NCI-H146 (cell line): ENCODE data around the gene HSD11B2.

ENCODE experiments used
- DNase-seq: peaks from one replicate; lab custom pipeline; 2025; lab: John Stamatoyannopoulos, UW

Gene HSD11B2

GRCh38 chr16:67435758-67436164 lies 4.8 kb downstream of the HSD11B2 start:
- DNase-seq, result no peak

- DNase-seq, result no peak
Observed at GRCh38 chr16:67436640-67437193, 5.8 kb downstream of the HSD11B2 start.

- DNase-seq, result no peak
Observed at GRCh38 chr16:67437513-67437912, 6.6 kb downstream of the HSD11B2 start.

GRCh38 chr16:67438098-67438791 lies 7.3 kb downstream of the HSD11B2 start:
- DNase-seq, result no peak

GRCh38 chr16:67438824-67439393 lies 8.0 kb downstream of the HSD11B2 start:
- DNase-seq, result no peak

GRCh38 chr16:67441271-67441753 lies 10.4 kb downstream of the HSD11B2 start:
- DNase-seq, result no peak

GRCh38 chr16:67441907-67442306 lies 11.0 kb downstream of the HSD11B2 start:
- DNase-seq, result no peak

- no peak for DNase-seq
Observed at GRCh38 chr16:67442581-67443255, 11.8 kb downstream of the HSD11B2 start.

GRCh38 chr16:67443265-67443664 lies 12.3 kb downstream of the HSD11B2 start:
- no peak for DNase-seq

GRCh38 chr16:67444259-67445125 lies 13.6 kb downstream of the HSD11B2 start:
- no peak for DNase-seq

- no peak for DNase-seq
Observed at GRCh38 chr16:67445126-67445426, 14.2 kb downstream of the HSD11B2 start.

- no peak for DNase-seq
Observed at GRCh38 chr16:67445441-67445912, 14.6 kb downstream of the HSD11B2 start.

GRCh38 chr16:67445913-67446907 lies 15.3 kb downstream of the HSD11B2 start:
- DNase-seq, result no peak

GRCh38 chr16:67446968-67447507 lies 16.1 kb downstream of the HSD11B2 start:
- no peak for DNase-seq

- no peak for DNase-seq
Observed at GRCh38 chr16:67447508-67448076, 16.7 kb downstream of the HSD11B2 start.

GRCh38 chr16:67448580-67448979 lies 17.7 kb downstream of the HSD11B2 start:
- no peak for DNase-seq

- no peak for DNase-seq
Observed at GRCh38 chr16:67449336-67449735, 18.4 kb downstream of the HSD11B2 start.

GRCh38 chr16:67449739-67450138 lies 18.8 kb downstream of the HSD11B2 start:
- DNase-seq, result no peak

GRCh38 chr16:67451061-67451703 lies 20.3 kb downstream of the HSD11B2 start:
- DNase-seq, result no peak
